Effector memory CD8-positive, alpha-beta T cell (primary cell): Measurements from ENCODE around the gene PRRG2.

Source experiments
- ATAC-seq: fragments of 150-1000 bp; cut with Tn5 transposase; replicated peaks from 2 replicates; pipeline ENCODE4 v1.10.0; 2021; ENCODE audit warnings: mild to moderate bottlenecking, moderate library complexity
- DNase-seq, 3 experiments: peaks; one replicate each; pipeline ENCODE4 v3.0.0; 2021
- H3K27ac Mint-ChIP-seq, 2 donors: one replicate each; pipeline ENCODE4 v1.8.0; 2022; ENCODE audit warnings: mild to moderate bottlenecking in 2 of 2, mixed read lengths in 2 of 2, moderate library complexity in 2 of 2
- H3K27me3 Mint-ChIP-seq, 2 donors: one replicate each; pipeline ENCODE4 v1.8.0; 2022; ENCODE audit warnings: mixed read lengths in 2 of 2
- H3K36me3 Mint-ChIP-seq: one replicate; pipeline ENCODE4 v1.8.0; 2022; ENCODE audit warnings: mild to moderate bottlenecking, moderate library complexity, mixed read lengths; ENCODE audit not compliant: insufficient read depth
- H3K4me1 Mint-ChIP-seq, 2 donors: one replicate each; pipeline ENCODE4 v1.8.0; 2022; ENCODE audit warnings: low read depth in 2 of 2, mixed read lengths in 2 of 2
- H3K4me3 Mint-ChIP-seq, 2 donors: one replicate each; pipeline ENCODE4 v1.8.0; 2022; ENCODE audit warnings: mild to moderate bottlenecking in 2 of 2, mixed read lengths in 2 of 2, moderate library complexity in 2 of 2
- H3K9me3 Mint-ChIP-seq, 2 donors: one replicate each; pipeline ENCODE4 v1.8.0; 2022; ENCODE audit warnings: mixed read lengths in 2 of 2

Gene PRRG2

DNA sequence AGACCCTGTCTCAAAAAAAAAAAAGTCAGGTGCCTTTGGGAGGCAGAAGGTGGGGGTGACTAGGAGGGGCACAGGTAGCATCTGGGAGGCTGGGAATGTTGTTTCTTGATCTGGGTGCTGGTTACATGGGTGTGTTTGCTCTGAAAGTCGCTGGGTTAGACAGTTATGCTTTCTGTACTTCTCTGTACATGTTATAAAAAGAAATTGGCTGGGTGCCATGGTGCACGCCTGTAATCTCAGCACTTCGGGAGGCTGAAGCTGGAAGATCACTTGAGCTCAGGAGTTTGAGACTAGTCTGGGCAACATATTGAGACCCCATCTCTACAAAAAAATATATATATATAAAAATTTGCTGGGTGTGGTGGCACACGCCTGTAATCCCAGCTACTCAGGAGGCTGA is 15.9 kb upstream of the PRRG2 start:
- Mint-ChIP-seq H3K4me3 (peak overlapping the region; percentile 67), H3K36me3 (peaks cover 28% of the 10 kb centered on the region), H3K27me3 (no peaks in the 10 kb centered on the region)

GRCh38 chr19:49566302-49566701 is 14.8 kb upstream of the PRRG2 start:
- no peak for DNase-seq
- peak overlapping the region; percentile 67 to 75 for H3K4me3 Mint-ChIP-seq
- no peak for ATAC-seq
- peaks cover 53% of the 10 kb centered on the region in 2 donors for H3K4me1 Mint-ChIP-seq
- no peaks in the 10 kb centered on the region for H3K27me3 Mint-ChIP-seq
- H3K9me3 Mint-ChIP-seq, result no peaks in the 10 kb centered on the region
- peaks cover 31% of the 10 kb centered on the region for H3K36me3 Mint-ChIP-seq
- peak overlapping the region; percentile 69 to 89 for H3K27ac Mint-ChIP-seq

More for the DNA sequence above, 15.9 kb upstream of the PRRG2 start:
- ATAC-seq, result no peak
- DNase-seq, result no peak
- Mint-ChIP-seq H3K9me3 (no peaks in the 10 kb centered on the region), H3K4me1 (peaks cover 57 to 58% of the 10 kb centered on the region in 2 donors), H3K27ac (peak overlapping the region; percentile 89)

- Mint-ChIP-seq H3K27ac (peak overlapping the region; percentile 81 to 89), H3K27me3 (no peaks in the 10 kb centered on the region), H3K4me3 (peak overlapping the region; percentile 67 to 75), H3K4me1 (peaks cover 50 to 51% of the 10 kb centered on the region in 2 donors), H3K36me3 (peaks cover 34% of the 10 kb centered on the region), H3K9me3 (no peaks in the 10 kb centered on the region)
- DNase-seq (peak; percentile 67 to 69 (median 67)), ATAC-seq (peak; percentile 83)
Measured at GRCh38 chr19:49567861-49568441, 13.2 kb upstream of the PRRG2 start.

- peak; percentile 72 to 76 (median 72) for DNase-seq
- Mint-ChIP-seq H3K27ac (peak overlapping the region; percentile 81 to 89), H3K4me1 (peaks cover 32 to 36% of the 10 kb centered on the region in 2 donors), H3K4me3 (peak overlapping the region; percentile 58 to 65), H3K36me3 (peaks cover 48% of the 10 kb centered on the region), H3K9me3 (no peaks in the 10 kb centered on the region), H3K27me3 (no peaks in the 10 kb centered on the region)
- ATAC-seq, result peak; percentile 26
Measured at GRCh38 chr19:49570138-49570856, 10.8 kb upstream of the PRRG2 start.

- Mint-ChIP-seq H3K4me1 (peaks cover 29 to 31% of the 10 kb centered on the region in 2 donors), H3K4me3 (no peak overlapping the region), H3K27me3 (no peaks in the 10 kb centered on the region), H3K9me3 (no peaks in the 10 kb centered on the region), H3K27ac (peak overlapping the region in 1 of 2 donors; percentile 59), H3K36me3 (peaks cover 55% of the 10 kb centered on the region)
- ATAC-seq, result no peak
- no peak for DNase-seq
Measured at GRCh38 chr19:49570997-49571676, 10.0 kb upstream of the PRRG2 start.

- Mint-ChIP-seq H3K36me3 (peaks cover 46% of the 10 kb centered on the region), H3K9me3 (no peaks in the 10 kb centered on the region), H3K27me3 (no peaks in the 10 kb centered on the region), H3K27ac (peak overlapping the region in 1 of 2 donors; percentile 55), H3K4me1 (peaks cover 23 to 26% of the 10 kb centered on the region in 2 donors), H3K4me3 (no peak overlapping the region)
- no peak for ATAC-seq
- DNase-seq, result no peak
Measured at GRCh38 chr19:49573009-49573408, 8.1 kb upstream of the PRRG2 start.

DNA sequence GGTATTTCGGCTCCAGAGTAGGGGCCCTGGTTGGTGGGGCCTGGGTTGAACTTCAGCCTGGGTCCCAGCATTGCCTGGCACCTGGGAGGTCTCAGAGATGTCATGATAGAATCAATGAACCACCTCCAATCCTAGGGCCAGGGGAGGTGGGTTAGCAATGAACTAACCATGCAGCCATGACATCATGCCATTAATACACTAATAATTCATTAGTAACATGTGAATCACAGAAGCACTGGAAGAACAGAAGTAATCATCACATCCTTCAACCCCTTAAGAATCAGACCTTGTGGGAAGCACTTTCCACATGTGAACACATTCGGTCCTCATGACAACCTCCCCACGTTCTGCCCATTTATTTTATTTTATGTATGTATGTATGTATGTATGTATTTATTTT is 7.7 kb upstream of the PRRG2 start:
- H3K4me1 Mint-ChIP-seq, result peaks cover 19 to 21% of the 10 kb centered on the region in 2 donors
- H3K36me3 Mint-ChIP-seq, result peaks cover 46% of the 10 kb centered on the region
- DNase-seq (no peak), ATAC-seq (no peak)
- H3K27me3 Mint-ChIP-seq, result no peaks in the 10 kb centered on the region
- no peaks in the 10 kb centered on the region for H3K9me3 Mint-ChIP-seq
- H3K27ac Mint-ChIP-seq, result peak overlapping the region in 1 of 2 donors; percentile 55
- H3K4me3 Mint-ChIP-seq, result no peak overlapping the region

DNA sequence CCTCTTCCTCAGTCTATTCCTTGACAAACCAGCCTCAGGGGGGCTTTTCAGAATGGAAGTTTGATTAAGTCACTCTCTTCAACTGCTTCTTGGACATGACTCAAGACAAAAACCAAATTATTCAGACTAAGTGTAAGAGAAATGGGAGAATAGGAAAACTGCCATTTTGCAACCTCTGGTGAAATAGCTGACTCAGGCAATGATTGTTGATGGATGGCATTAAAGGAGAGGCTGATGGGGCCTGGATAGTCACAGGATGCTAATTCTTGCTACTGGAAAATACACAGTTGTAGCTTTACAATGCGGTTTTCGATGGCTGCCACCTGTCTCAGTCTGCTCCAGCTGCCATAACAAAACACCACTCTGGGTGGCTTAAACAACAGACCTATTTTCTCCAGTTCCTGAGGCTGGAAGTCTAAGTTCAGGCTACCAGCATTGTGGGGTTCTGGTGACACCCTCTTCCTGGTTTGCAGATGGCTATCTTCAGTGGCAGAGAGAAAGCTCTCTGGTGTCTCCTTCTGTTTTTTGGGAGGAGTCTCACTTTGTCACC is 6.8 kb upstream of the PRRG2 start:
- Mint-ChIP-seq H3K9me3 (no peaks in the 10 kb centered on the region), H3K27me3 (no peaks in the 10 kb centered on the region), H3K27ac (no peak overlapping the region), H3K36me3 (peaks cover 42% of the 10 kb centered on the region), H3K4me3 (no peak overlapping the region), H3K4me1 (peaks cover 15 to 23% of the 10 kb centered on the region in 2 donors)
- no peak for ATAC-seq
- no peak for DNase-seq

- no peak for ATAC-seq
- Mint-ChIP-seq H3K9me3 (no peaks in the 10 kb centered on the region), H3K4me3 (peak overlapping the region; percentile 88), H3K36me3 (peaks cover 27% of the 10 kb centered on the region), H3K27me3 (no peaks in the 10 kb centered on the region), H3K4me1 (peaks cover 16 to 27% of the 10 kb centered on the region in 2 donors), H3K27ac (peak overlapping the region in 1 of 2 donors; percentile 44)
- DNase-seq, result no peak
Measured at GRCh38 chr19:49579193-49579592, 1.9 kb upstream of the PRRG2 start.

DNA sequence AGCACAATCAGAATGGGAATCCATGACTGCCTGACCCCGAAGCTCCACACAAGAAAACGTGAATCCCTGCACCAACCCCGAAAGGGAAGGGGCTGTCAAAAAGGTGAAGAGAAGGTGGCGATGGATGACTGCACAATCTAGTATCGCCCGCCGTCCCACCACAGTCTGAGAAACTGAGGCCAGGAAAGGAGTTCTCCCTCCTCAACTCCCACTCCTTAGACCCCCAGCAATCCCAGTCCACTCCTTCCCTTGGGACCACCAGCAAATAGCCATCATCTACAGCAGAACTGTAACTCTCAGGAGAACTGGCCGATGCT is 1.2 kb upstream of the PRRG2 start:
- Mint-ChIP-seq H3K9me3 (no peaks in the 10 kb centered on the region), H3K27me3 (no peaks in the 10 kb centered on the region), H3K36me3 (peaks cover 20% of the 10 kb centered on the region), H3K4me1 (peaks cover 16 to 27% of the 10 kb centered on the region in 2 donors), H3K4me3 (peak overlapping the region; percentile 88), H3K27ac (peak overlapping the region; percentile 44 to 86)
- DNase-seq (no peak), ATAC-seq (no peak)

DNA sequence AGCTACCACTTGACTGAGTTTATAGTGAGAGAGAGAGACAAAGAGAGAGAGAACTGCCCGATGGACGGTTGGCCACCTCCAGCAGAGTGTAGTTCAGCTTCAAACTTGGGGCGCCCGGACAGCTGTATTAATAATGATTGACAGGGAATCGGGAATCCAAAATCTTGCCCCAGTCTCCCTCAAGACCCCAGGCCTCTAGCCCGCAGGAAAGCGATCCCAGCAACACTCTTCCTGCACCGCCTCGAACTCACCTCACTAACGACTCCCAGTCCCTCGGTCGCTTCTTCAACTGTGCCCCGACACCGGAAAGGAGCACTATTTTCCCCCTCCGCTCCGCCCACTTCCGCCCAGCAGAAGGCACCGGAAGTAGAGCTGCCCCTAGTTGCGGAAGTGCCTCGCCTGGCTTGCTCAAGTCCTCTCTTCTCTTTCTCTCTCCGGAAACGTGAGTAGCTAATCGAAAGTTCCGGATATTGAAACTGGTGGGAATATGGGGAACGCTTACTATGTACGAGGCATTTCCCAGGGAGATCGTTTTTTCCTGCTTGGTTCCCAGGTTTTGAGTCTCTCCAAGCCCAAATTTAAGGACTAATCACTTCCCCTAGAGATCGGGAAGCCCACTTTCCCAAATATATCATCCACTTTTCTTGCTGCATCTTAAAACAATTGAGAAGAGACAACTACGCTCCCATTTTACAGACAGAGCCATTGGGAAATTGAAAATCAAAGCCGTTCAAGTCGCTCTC is 681 bp upstream of the PRRG2 start, which contains the start of gene NOSIP:
Gene NOSIP (minus strand): TSS at position 293 of the 743 bp plus-strand sequence. CDS start 19,865 bp downstream, outside the sequence.
- H3K36me3 Mint-ChIP-seq, result peaks cover 15% of the 10 kb centered on the region
- no peaks in the 10 kb centered on the region for H3K27me3 Mint-ChIP-seq
- H3K4me1 Mint-ChIP-seq, result peaks cover 16 to 27% of the 10 kb centered on the region in 2 donors
- ATAC-seq (peak; percentile 100), DNase-seq (peak; percentile 95 to 96 (median 95))
- peak within 1 kb of the TSS; percentile 88 for H3K4me3 Mint-ChIP-seq
- peak within 1 kb of the TSS; percentile 44 to 86 for H3K27ac Mint-ChIP-seq
- H3K9me3 Mint-ChIP-seq, result no peaks in the 10 kb centered on the region

- no peaks in the 10 kb centered on the region for H3K9me3 Mint-ChIP-seq
- no peak overlapping the region for H3K4me3 Mint-ChIP-seq
- ATAC-seq (no peak), DNase-seq (no peak)
- no peaks in the 10 kb centered on the region for H3K27me3 Mint-ChIP-seq
- H3K36me3 Mint-ChIP-seq, result peaks cover 8% of the 10 kb centered on the region
- H3K4me1 Mint-ChIP-seq, result peaks cover 13 to 19% of the 10 kb centered on the region in 2 donors
- no peak overlapping the region for H3K27ac Mint-ChIP-seq
Measured at GRCh38 chr19:49583239-49583638, 2.1 kb downstream of the PRRG2 start.

- no peak overlapping the region for H3K4me3 Mint-ChIP-seq
- peaks cover 11 to 14% of the 10 kb centered on the region in 2 donors for H3K4me1 Mint-ChIP-seq
- H3K27me3 Mint-ChIP-seq, result no peaks in the 10 kb centered on the region
- ATAC-seq (no peak), DNase-seq (no peak)
- H3K9me3 Mint-ChIP-seq, result no peaks in the 10 kb centered on the region
- no peak overlapping the region for H3K27ac Mint-ChIP-seq
- peaks cover 7% of the 10 kb centered on the region for H3K36me3 Mint-ChIP-seq
Measured at GRCh38 chr19:49585023-49585422, 3.9 kb downstream of the PRRG2 start.
